ENCODE results near the gene GNAI3.

The GNAI3 gene

DNA sequence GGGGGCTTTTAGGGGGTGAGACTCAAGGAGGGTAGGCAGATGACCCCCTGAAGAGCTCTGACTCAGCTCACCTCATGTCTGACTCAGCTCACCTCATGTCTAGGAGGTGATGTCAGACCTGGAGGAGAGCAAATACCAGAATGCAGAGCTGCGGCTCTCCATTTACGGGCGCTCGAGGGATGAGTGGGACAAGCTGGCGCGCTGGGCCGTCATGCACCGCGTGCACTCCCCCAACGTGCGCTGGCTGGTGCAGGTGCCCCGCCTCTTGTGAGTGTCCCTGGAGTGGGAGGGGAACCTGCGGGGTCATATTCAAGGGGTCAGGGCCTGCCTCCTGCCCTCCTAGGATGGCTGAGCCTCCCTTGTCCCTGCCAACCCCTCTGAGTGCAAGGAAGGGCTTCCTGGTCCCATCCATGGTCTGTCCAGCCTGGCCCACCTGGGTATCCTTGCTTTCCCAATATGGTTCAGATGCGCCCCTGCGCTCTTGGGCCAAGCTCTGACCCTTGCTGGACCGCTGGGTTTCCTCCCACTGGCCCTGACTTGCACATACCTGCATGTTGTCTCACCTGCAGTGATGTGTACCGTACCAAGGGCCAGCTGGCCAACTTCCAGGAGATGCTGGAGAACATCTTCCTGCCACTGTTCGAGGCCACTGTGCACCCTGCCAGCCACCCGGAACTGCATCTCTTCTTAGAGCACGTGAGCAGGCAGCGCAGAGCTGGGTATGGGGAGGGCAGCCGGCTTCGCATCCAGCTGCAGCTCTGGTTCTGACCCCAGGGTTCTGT is 80.3 kb downstream of the GNAI3 start:
- H3K4me3 ChIP-seq (ENCODE audit: low read depth, low read length, poor library complexity, severe bottlenecking) = no peak overlapping the region
- H2AFZ ChIP-seq (ENCODE audit: low read length) = no peak overlapping the region
- no peak for TF ChIP-seq EZH2 (IDR thresholded peaks at IDR 0.05; ENCODE audit: borderline replicate concordance, low read length)
- TF ChIP-seq, protein P1, sequence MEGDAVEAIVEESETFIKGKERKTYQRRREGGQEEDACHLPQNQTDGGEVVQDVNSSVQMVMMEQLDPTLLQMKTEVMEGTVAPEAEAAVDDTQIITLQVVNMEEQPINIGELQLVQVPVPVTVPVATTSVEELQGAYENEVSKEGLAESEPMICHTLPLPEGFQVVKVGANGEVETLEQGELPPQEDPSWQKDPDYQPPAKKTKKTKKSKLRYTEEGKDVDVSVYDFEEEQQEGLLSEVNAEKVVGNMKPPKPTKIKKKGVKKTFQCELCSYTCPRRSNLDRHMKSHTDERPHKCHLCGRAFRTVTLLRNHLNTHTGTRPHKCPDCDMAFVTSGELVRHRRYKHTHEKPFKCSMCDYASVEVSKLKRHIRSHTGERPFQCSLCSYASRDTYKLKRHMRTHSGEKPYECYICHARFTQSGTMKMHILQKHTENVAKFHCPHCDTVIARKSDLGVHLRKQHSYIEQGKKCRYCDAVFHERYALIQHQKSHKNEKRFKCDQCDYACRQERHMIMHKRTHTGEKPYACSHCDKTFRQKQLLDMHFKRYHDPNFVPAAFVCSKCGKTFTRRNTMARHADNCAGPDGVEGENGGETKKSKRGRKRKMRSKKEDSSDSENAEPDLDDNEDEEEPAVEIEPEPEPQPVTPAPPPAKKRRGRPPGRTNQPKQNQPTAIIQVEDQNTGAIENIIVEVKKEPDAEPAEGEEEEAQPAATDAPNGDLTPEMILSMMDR (IDR thresholded peaks at IDR 0.05; ENCODE audit: low read length) = no peak
- H3K4me1 ChIP-seq (ENCODE audit: insufficient read depth, low read length, severe bottlenecking) = peaks cover 17% of the 10 kb centered on the region
- H3K36me3 ChIP-seq (ENCODE audit: insufficient read depth, low read length) = peaks cover 52% of the 10 kb centered on the region
- H3K27ac ChIP-seq (ENCODE audit: low read depth, low read length, poor library complexity, severe bottlenecking) = no peak overlapping the region
- H3K9me2 ChIP-seq (ENCODE audit: low read depth, low read length) = no peaks in the 10 kb centered on the region
- no peaks in the 10 kb centered on the region for H3K9me3 ChIP-seq (ENCODE audit: low read length)
- no peaks in the 10 kb centered on the region for H4K20me1 ChIP-seq (ENCODE audit: insufficient read depth, low read length)
- no peak overlapping the region for H3K4me2 ChIP-seq (ENCODE audit: low read length)
- no peaks in the 10 kb centered on the region for H3K27me3 ChIP-seq (ENCODE audit: insufficient read depth, low read length)
- H3F3A ChIP-seq (ENCODE audit: insufficient read depth, low read length) = no peaks in the 10 kb centered on the region
- H3K9ac ChIP-seq (ENCODE audit: low read length) = no peak overlapping the region
- H3K79me2 ChIP-seq (ENCODE audit: insufficient read depth, low read length) = no peaks in the 10 kb centered on the region

DNA sequence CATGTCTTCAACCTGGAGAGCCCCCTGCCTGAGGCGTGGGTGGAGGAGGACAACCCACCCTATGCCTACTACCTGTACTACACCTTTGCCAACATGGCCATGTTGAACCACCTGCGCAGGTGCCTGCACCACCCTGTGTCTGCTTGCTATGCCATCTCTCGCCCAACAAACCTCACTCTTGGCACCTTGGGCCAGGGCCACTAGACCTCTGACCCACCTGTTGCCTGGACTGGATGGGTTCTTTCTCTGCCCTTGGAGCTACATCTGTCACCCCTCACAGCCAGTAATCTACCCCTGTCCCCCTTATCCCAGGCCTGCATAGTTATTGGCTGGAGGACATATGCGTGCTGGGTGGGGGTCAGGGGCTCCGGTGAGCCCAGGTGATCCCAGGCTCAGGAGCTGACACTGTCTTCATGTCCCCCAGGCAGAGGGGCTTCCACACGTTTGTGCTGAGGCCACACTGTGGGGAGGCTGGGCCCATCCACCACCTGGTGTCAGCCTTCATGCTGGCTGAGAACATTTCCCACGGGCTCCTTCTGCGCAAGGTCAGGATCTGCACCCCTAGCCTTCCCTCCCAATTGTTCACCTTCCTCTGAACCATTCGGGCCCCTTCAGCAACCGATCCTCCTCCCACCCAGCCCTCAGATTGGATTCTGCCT is 81.1 kb downstream of the GNAI3 start:
- H3K4me2 ChIP-seq (ENCODE audit: low read length) = no peak overlapping the region
- no peaks in the 10 kb centered on the region for H3K27me3 ChIP-seq (ENCODE audit: insufficient read depth, low read length)
- TF ChIP-seq, protein P1 (IDR thresholded peaks at IDR 0.05; ENCODE audit: low read length) = no peak
- no peak for TF ChIP-seq EZH2 (IDR thresholded peaks at IDR 0.05; ENCODE audit: borderline replicate concordance, low read length)
- H2AFZ ChIP-seq (ENCODE audit: low read length) = no peak overlapping the region
- no peak overlapping the region for H3K4me3 ChIP-seq (ENCODE audit: low read depth, low read length, poor library complexity, severe bottlenecking)
- H3F3A ChIP-seq (ENCODE audit: insufficient read depth, low read length) = no peaks in the 10 kb centered on the region
- H3K27ac ChIP-seq (ENCODE audit: low read depth, low read length, poor library complexity, severe bottlenecking) = no peak overlapping the region
- no peaks in the 10 kb centered on the region for H3K79me2 ChIP-seq (ENCODE audit: insufficient read depth, low read length)
- no peaks in the 10 kb centered on the region for H3K9me2 ChIP-seq (ENCODE audit: low read depth, low read length)
- H4K20me1 ChIP-seq (ENCODE audit: insufficient read depth, low read length) = no peaks in the 10 kb centered on the region
- H3K9me3 ChIP-seq (ENCODE audit: low read length) = no peaks in the 10 kb centered on the region
- peaks cover 10% of the 10 kb centered on the region for H3K4me1 ChIP-seq (ENCODE audit: insufficient read depth, low read length, severe bottlenecking)
- H3K36me3 ChIP-seq (ENCODE audit: insufficient read depth, low read length) = peaks cover 52% of the 10 kb centered on the region
- H3K9ac ChIP-seq (ENCODE audit: low read length) = no peak overlapping the region

DNA sequence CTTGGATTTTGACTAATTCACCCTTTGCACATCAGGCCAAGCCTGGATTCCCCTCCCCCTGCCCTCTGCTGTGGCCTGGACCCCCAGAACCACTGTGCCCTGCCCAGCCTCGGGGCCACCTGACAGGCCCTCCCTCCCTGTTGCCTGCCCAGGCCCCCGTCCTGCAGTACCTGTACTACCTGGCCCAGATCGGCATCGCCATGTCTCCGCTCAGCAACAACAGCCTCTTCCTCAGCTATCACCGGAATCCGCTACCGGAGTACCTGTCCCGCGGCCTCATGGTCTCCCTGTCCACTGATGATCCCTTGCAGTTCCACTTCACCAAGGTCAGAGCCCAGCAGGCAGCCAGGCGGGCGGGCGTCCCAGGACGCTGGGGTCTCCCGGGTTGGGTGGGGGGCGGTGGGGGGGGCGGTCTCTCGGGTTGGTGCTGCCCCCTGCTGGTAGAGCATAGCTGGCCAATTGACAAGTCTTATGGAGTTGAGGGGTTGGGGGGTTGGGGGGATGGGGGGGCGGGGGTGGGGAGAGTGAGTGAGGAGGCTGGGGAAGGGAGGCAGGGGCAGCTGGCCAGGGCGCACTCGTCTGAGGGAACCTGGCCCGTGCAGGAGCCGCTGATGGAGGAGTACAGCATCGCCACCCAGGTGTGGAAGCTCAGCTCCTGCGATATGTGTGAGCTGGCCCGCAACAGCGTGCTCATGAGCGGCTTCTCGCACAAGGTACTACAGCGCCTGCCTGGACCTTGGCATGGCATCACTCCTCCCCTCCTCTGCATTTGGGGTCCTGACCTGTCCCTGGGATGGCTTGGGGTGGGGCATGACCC is 81.9 kb downstream of the GNAI3 start:
- Histone ChIP-seq H3F3A (ENCODE audit: insufficient read depth, low read length) (no peaks in the 10 kb centered on the region), H2AFZ (ENCODE audit: low read length) (no peak overlapping the region), H3K27me3 (ENCODE audit: insufficient read depth, low read length) (no peaks in the 10 kb centered on the region), H3K36me3 (ENCODE audit: insufficient read depth, low read length) (peaks cover 52% of the 10 kb centered on the region), H3K4me3 (ENCODE audit: low read depth, low read length, poor library complexity, severe bottlenecking) (no peak overlapping the region), H3K9ac (ENCODE audit: low read length) (no peak overlapping the region), H3K4me1 (ENCODE audit: insufficient read depth, low read length, severe bottlenecking) (peaks cover 2% of the 10 kb centered on the region), H3K27ac (ENCODE audit: low read depth, low read length, poor library complexity, severe bottlenecking) (no peak overlapping the region), H3K79me2 (ENCODE audit: insufficient read depth, low read length) (no peaks in the 10 kb centered on the region), H4K20me1 (ENCODE audit: insufficient read depth, low read length) (no peaks in the 10 kb centered on the region), H3K9me3 (ENCODE audit: low read length) (no peaks in the 10 kb centered on the region), H3K9me2 (ENCODE audit: low read depth, low read length) (no peaks in the 10 kb centered on the region), H3K4me2 (ENCODE audit: low read length) (no peak overlapping the region)
- TF ChIP-seq, protein P1 (IDR thresholded peaks at IDR 0.05; ENCODE audit: low read length) = no peak
- TF ChIP-seq EZH2 (IDR thresholded peaks at IDR 0.05; ENCODE audit: borderline replicate concordance, low read length) = no peak
